IMR-90 (cell line): ENCODE data around the gene ETFA. TPM values are rescaled to one million over a fixed set of nuclear protein-coding genes. Genes with fewer than 3 reads are reported as not detected.

Experiments
- ATAC-seq: fragments of 200-7000 bp; cut with Tn5 transposase; 2 replicates; pipeline ENCODE4 v1.9.1; 2020; ENCODE audit warnings: low read depth, mild to moderate bottlenecking, moderate library complexity
- BruUV-seq: library from RNA; stranded (reverse); fragments of 400-500 nt; replicated peaks from 2 replicates; lab custom pipeline; 2021; lab: Mats Ljungman, UMichigan
- CTCF ChIA-PET: fragments of 300-600 bp; formaldehyde crosslinking; extraction: SDS; loops from one replicate; lab custom pipeline; 2021; ENCODE audit warnings: antibody characterized with exemption; lab: Yijun Ruan, JAX
- POLR2A ChIA-PET: fragments of 300-600 bp; sonication (Branson Sonifier 250); formaldehyde crosslinking; loops from one replicate; lab custom pipeline; 2022; ENCODE audit warnings: antibody characterized with exemption; ENCODE audit not compliant: unreplicated experiment; lab: Charles Lee
- DNase-seq: peaks from one replicate; pipeline ENCODE4 v3.0.0; 2013
- H2AFZ ChIP-seq: replicated peaks from 2 replicates; pipeline ENCODE3; 2013; ENCODE audit warnings: low read length, mild to moderate bottlenecking; ENCODE audit not compliant: poor library complexity
- H2AK5ac ChIP-seq: 2 replicates; pipeline ENCODE4 v1.6.1; 2013; ENCODE audit warnings: low read depth, low read length, inconsistent platforms
- H2AK9ac ChIP-seq: replicated peaks from 2 replicates; pipeline ENCODE3; 2013; ENCODE audit warnings: mild to moderate bottlenecking, low read depth, low read length, moderate library complexity; ENCODE audit not compliant: poor library complexity
- H2BK120ac ChIP-seq: 2 replicates; pipeline ENCODE4 v1.6.1; 2013; ENCODE audit warnings: low read depth, low read length, inconsistent platforms
- H2BK15ac ChIP-seq: 3 replicates; pipeline ENCODE4 v1.6.1; 2013; ENCODE audit warnings: low read depth, low read length, inconsistent platforms
- H2BK20ac ChIP-seq: 2 replicates; pipeline ENCODE4 v1.6.1; 2013; ENCODE audit warnings: low read depth, mild to moderate bottlenecking, inconsistent platforms, low read length, moderate library complexity
- H2BK5ac ChIP-seq: 2 replicates; pipeline ENCODE4 v1.6.1; 2013; ENCODE audit warnings: mild to moderate bottlenecking, low read depth, low read length, inconsistent platforms; ENCODE audit not compliant: poor library complexity, severe bottlenecking
- H3K14ac ChIP-seq: replicated peaks from 2 replicates; pipeline ENCODE4 v1.6.1; 2013; ENCODE audit warnings: low read depth, low read length, inconsistent platforms
- H3K18ac ChIP-seq: 2 replicates; pipeline ENCODE4 v1.6.1; 2013; ENCODE audit warnings: low read depth, low read length, control low read depth
- H3K23ac ChIP-seq: 2 replicates; pipeline ENCODE4 v1.6.1; 2013; ENCODE audit warnings: low read depth, low read length, inconsistent platforms
- H3K27ac ChIP-seq: 2 replicates; pipeline ENCODE4 v1.5.1; 2013; ENCODE audit warnings: mild to moderate bottlenecking, control low read depth, low read length; ENCODE audit not compliant: insufficient read depth
- H3K27me3 ChIP-seq: 2 replicates; pipeline ENCODE4 v1.6.1; 2013; ENCODE audit warnings: low read length; ENCODE audit not compliant: control insufficient read depth, insufficient read depth
- H3K36me3 ChIP-seq: 2 replicates; pipeline ENCODE4 v1.6.1; 2013; ENCODE audit warnings: low read length, mixed read lengths; ENCODE audit not compliant: control insufficient read depth, insufficient read depth
- H3K4ac ChIP-seq: 2 replicates; pipeline ENCODE4 v1.6.1; 2013; ENCODE audit warnings: low read depth, low read length, inconsistent platforms
- H3K4me1 ChIP-seq: 2 replicates; pipeline ENCODE4 v1.6.1; 2013; ENCODE audit warnings: low read length, mixed read lengths; ENCODE audit not compliant: control insufficient read depth, insufficient read depth
- H3K4me2 ChIP-seq: 2 replicates; pipeline ENCODE4 v1.6.1; 2013; ENCODE audit warnings: low read depth, mild to moderate bottlenecking, control low read depth, low read length, moderate library complexity
- H3K4me3 ChIP-seq: 2 replicates; pipeline ENCODE4 v1.5.1; 2013; ENCODE audit warnings: low read depth, mild to moderate bottlenecking, control low read depth, low read length, moderate library complexity; ENCODE audit not compliant: insufficient read depth
- H3K56ac ChIP-seq: 2 replicates; pipeline ENCODE4 v1.6.1; 2013; ENCODE audit warnings: low read length, inconsistent platforms; ENCODE audit not compliant: insufficient read depth; ENCODE audit errors: extremely low read depth
- H3K79me1 ChIP-seq, 2 experiments: 2 replicates each; pipeline ENCODE4 v1.6.1; 2013; ENCODE audit warnings: low read length in 2 of 2, inconsistent platforms in 1 of 2, low read depth in 1 of 2
- H3K9ac ChIP-seq: 2 replicates; pipeline ENCODE4 v1.6.1; 2013; ENCODE audit warnings: low read depth, low read length, control low read depth
- H3K9me1 ChIP-seq: 2 replicates; pipeline ENCODE4 v1.6.1; 2013; ENCODE audit warnings: low read length, inconsistent platforms; ENCODE audit not compliant: insufficient read depth
- H3K9me3 ChIP-seq: 2 replicates; pipeline ENCODE4 v1.6.1; 2013; ENCODE audit warnings: low read length; ENCODE audit not compliant: control insufficient read depth, insufficient read depth
- H4K20me1 ChIP-seq: 2 replicates; pipeline ENCODE4 v1.6.1; 2013; ENCODE audit warnings: low read length, inconsistent platforms; ENCODE audit not compliant: insufficient read depth
- H4K5ac ChIP-seq: 2 replicates; pipeline ENCODE4 v1.6.1; 2013; ENCODE audit warnings: mild to moderate bottlenecking, low read depth, low read length, control low read depth
- H4K8ac ChIP-seq, 2 experiments: 2 replicates each; pipeline ENCODE4 v1.6.1; 2013; ENCODE audit warnings: low read depth in 2 of 2, low read length in 2 of 2, control low read depth in 1 of 2, inconsistent platforms in 1 of 2
- H4K91ac ChIP-seq: 2 replicates; pipeline ENCODE4 v1.6.1; 2013; ENCODE audit warnings: low read depth, low read length, inconsistent platforms; ENCODE audit not compliant: insufficient read depth
- BHLHE40 ChIP-seq: fragments of 150-350 bp; IDR thresholded peaks from 2 replicates; pipeline ENCODE4 v1.6.1; 2016; ENCODE audit warnings: mild to moderate bottlenecking, low read depth, low read length
- CEBPB ChIP-seq: IDR thresholded peaks from 2 replicates; pipeline ENCODE4 v1.6.1; 2012; ENCODE audit warnings: low read depth, low read length, improper control_type of control experiment
- CTCF ChIP-seq: conservative IDR thresholded peaks from 2 replicates; pipeline ENCODE4 v1.5.1; 2012; ENCODE audit warnings: mild to moderate bottlenecking, low read depth, low read length, improper control_type of control experiment
- FOS ChIP-seq: fragments of 150-350 bp; IDR thresholded peaks from 2 replicates; pipeline ENCODE4 v1.6.1; 2016; ENCODE audit warnings: low read depth, low read length
- MAFK ChIP-seq: IDR thresholded peaks from 2 replicates; pipeline ENCODE4 v1.6.1; 2012; ENCODE audit warnings: low read depth, low read length, improper control_type of control experiment
- MAZ ChIP-seq: IDR thresholded peaks from 2 replicates; pipeline ENCODE4 v1.6.1; 2012; ENCODE audit warnings: low read depth, mild to moderate bottlenecking, low read length, improper control_type of control experiment, moderate library complexity, borderline replicate concordance
- MXI1 ChIP-seq: IDR thresholded peaks from 2 replicates; pipeline ENCODE4 v1.6.1; 2012; ENCODE audit warnings: low read depth, mild to moderate bottlenecking, low read length, moderate library complexity, borderline replicate concordance
- RAD21 ChIP-seq: IDR thresholded peaks from 2 replicates; pipeline ENCODE4 v1.6.1; 2012; ENCODE audit warnings: low read length, improper control_type of control experiment
- RFX5 ChIP-seq: IDR thresholded peaks from 2 replicates; pipeline ENCODE4 v1.8.0; 2012; ENCODE audit warnings: low read depth, mild to moderate bottlenecking, low read length, moderate library complexity
- SMC3 ChIP-seq: fragments of 150-350 bp; IDR thresholded peaks from 2 replicates; pipeline ENCODE4 v1.6.1; 2016; ENCODE audit warnings: low read depth, mild to moderate bottlenecking, antibody characterized with exemption, low read length, moderate library complexity
- WGBS, 2 experiments: methylation state at CpG; one replicate each; pipeline versions ENCODE4 v1.1.5 to v1.1.7; 2013; ENCODE audit warnings: missing lambda C conversion rate in 2 of 2; ENCODE audit not compliant: insufficient read length in 1 of 2; ENCODE audit errors: extremely low coverage in 2 of 2; 5-methylcytosine and 5-hydroxymethylcytosine counted together
- dilution Hi-C: fragments of 300-500 bp; cut with HindIII; formaldehyde crosslinking; loops from one replicate; pipeline ENCODE4 v1.14.3; 2018; ENCODE audit warnings: low sequenced_read_pairs; ENCODE audit not compliant: unreplicated experiment
- in situ Hi-C: fragments of 300-500 bp; cut with MboI; formaldehyde crosslinking; loops from 3 replicates; pipeline ENCODE4 v1.14.3; 2019; ENCODE audit warnings: low sequenced_read_pairs, inconsistent platforms, mixed read lengths
- intact Hi-C: fragments of 100-400 bp; cut with micrococcal nuclease; formaldehyde crosslinking; loops from 2 replicates; pipeline ENCODE4 v1.10.0; 2022
- polyA plus RNA-seq, 3 experiments: library from polyadenylated mRNA; depleted of rRNA; stranded (reverse); fragments of >200 nt; gene quantifications; 2 replicates each; pipeline ENCODE4 v1.2.3, GENCODE V29; 2012; ENCODE audit warnings: low replicate concordance in 1 of 3
- total RNA-seq: library from RNA; depleted of rRNA; stranded (reverse); fragments of >200 nt; gene quantifications from 2 replicates; pipeline ENCODE4 v1.2.3, GENCODE V29; 2012

Gene ETFA
- total and polyA plus RNA-seq, 2 of the 4 experiments (the other 2 are of a cell fraction) = 115 to 172 TPM

GRCh38 chr15:76185716-76186115 lies 125.6 kb downstream of the ETFA start:
- Histone ChIP-seq H2AK5ac (peak overlapping the region; percentile 0; the same call in 1 of the 2 replicates), H3K9me3 (no peaks in the 10 kb centered on the region), H2BK5ac (peak overlapping the region; percentile 35), H4K91ac (peak overlapping the region; percentile 70), H4K5ac (peak overlapping the region; percentile 13; the same call in 1 of the 2 replicates), H3K4me1 (peaks cover 7% of the 10 kb centered on the region), H3K9ac (no peak overlapping the region), H3K36me3 (no peaks in the 10 kb centered on the region), H2BK15ac (peak overlapping the region; percentile 8; the same call in 1 of the 3 replicates), H3K4ac (peak overlapping the region; percentile 18), H3K27ac (no peak overlapping the region), H3K14ac (peak overlapping the region; percentile 43; the same call in 1 of the 2 replicates), H2BK20ac (peak overlapping the region; percentile 77), H3K18ac (peak overlapping the region; percentile 21; the same call in 1 of the 2 replicates), H4K8ac (peak overlapping the region; percentile 2 to 68; a peak in 2 of 4 replicates), H3K4me3 (no peak overlapping the region), H2AFZ (peak overlapping the region; percentile 87), H3K23ac (no peak overlapping the region), H4K20me1 (no peaks in the 10 kb centered on the region), H2AK9ac (no peak overlapping the region), H3K56ac (no peak overlapping the region), H3K4me2 (peak overlapping the region; percentile 19; the same call in 1 of the 2 replicates), H3K27me3 (no peaks in the 10 kb centered on the region; the same call in 1 of the 2 replicates), H3K79me1 (no peaks in the 10 kb centered on the region), H3K9me1 (peaks cover 23% of the 10 kb centered on the region), H2BK120ac (peak overlapping the region; percentile 75)
- intact Hi-C loops (no loop called here), dilution Hi-C loops (no loop called here), in situ Hi-C loops (no loop called here)
- DNase-seq (peak; percentile 75), ATAC-seq (peak; percentile 76)
- ChIA-PET CTCF (interaction anchor here (0.5 to 1.6 kb wide), 2 partner anchors 30 to 257 kb away, joined by 4 to 5 read pairs; no protein-coding TSS in a partner anchor), POLR2A (no interaction called here)
- TF ChIP-seq BHLHE40 = no peak
- TF ChIP-seq MAFK = no peak
- TF ChIP-seq RFX5 = no peak
- TF ChIP-seq RAD21 = peak; percentile 36
- TF ChIP-seq FOS = peak; percentile 13; the same call in 1 of the 2 replicates
- no peak for TF ChIP-seq MXI1
- peak; percentile 34; the same call in 1 of the 2 replicates for TF ChIP-seq SMC3
- TF ChIP-seq MAZ = no peak
- peak; percentile 51 for TF ChIP-seq CTCF
- TF ChIP-seq CEBPB = no peak
- no TSS peak for BruUV-seq
- WGBS, 2 experiments = no CpG with 5 or more reads among the region's 3 CpGs
